ENCODE results near the gene ATXN7L1. TPM values are rescaled to one million over a fixed set of nuclear protein-coding genes. Genes with fewer than 3 reads are reported as not detected.
"Not testable (repeated sequence)": the region's sequence is repeated elsewhere in the genome, so short reads cannot be mapped to it uniquely, and the experiment has no call there.

ATXN7L1 gene
- total and polyA plus RNA-seq, 2 donors (not counting 1 experiment from before 2014, with no cell fraction given): 7.1 to 40.6 TPM

GRCh38 chr7:105849122-105849855, 27.1 kb downstream of the ATXN7L1 start:
- H3K79me2 ChIP-seq (ENCODE audit: control insufficient read depth, insufficient read depth, low read length): no peaks in the 10 kb centered on the region
- peaks cover 10% of the 10 kb centered on the region for H3K4me1 Mint-ChIP-seq
- H3K27ac Mint-ChIP-seq: peak overlapping the region; percentile 17
- DNase-seq (no peak), ATAC-seq (ENCODE audit: low read depth) (no peak)
- H3K27me3 Mint-ChIP-seq: peaks cover 5% of the 10 kb centered on the region
- TF ChIP-seq CTCF (IDR thresholded peaks at IDR 0.05): no peak
- TF ChIP-seq EZH2 (IDR thresholded peaks at IDR 0.05; ENCODE audit: borderline replicate concordance, insufficient read depth, low read depth, low read length, poor library complexity, severe bottlenecking): no peak
- no peaks in the 10 kb centered on the region for H4K20me1 ChIP-seq (ENCODE audit: control insufficient read depth, insufficient read depth, low read length, poor library complexity, severe bottlenecking)
- H3K9me3 Mint-ChIP-seq (ENCODE audit: insufficient read depth): no peaks in the 10 kb centered on the region
- no peaks in the 10 kb centered on the region for H3K36me3 ChIP-seq (replicated peaks in 1 of 2; ENCODE audit: control extremely low read depth in 1 of 2, control insufficient read depth in 1 of 2, extremely low read depth in 1 of 2, insufficient read depth in 2 of 2, low read length in 1 of 2)
- H2AFZ ChIP-seq (ENCODE audit: insufficient read depth, low read depth, low read length, poor library complexity, severe bottlenecking): peak overlapping the region; percentile 29
- intact Hi-C loops (cut with micrococcal nuclease): no loop called here
- ChIA-PET CTCF (no interaction called here), POLR2A (no interaction called here)
- H3K9ac ChIP-seq (ENCODE audit: low read length): no peak overlapping the region
- H3K4me2 ChIP-seq (replicated peaks; ENCODE audit: low read depth, low read length, poor library complexity, severe bottlenecking): no peak overlapping the region
- no peaks in the 10 kb centered on the region for H3K27me3 ChIP-seq (replicated peaks in 1 of 4; ENCODE audit: control extremely low read depth in 1 of 4, control insufficient read depth in 3 of 4, insufficient read depth in 4 of 4, low read length in 3 of 4)
- no peak overlapping the region for H3K4me3 ChIP-seq (ENCODE audit: control extremely low read depth in 1 of 5, extremely low read depth in 1 of 5, insufficient read depth in 1 of 5, low read depth in 2 of 5, low read length in 4 of 5)
- H3K9me3 ChIP-seq (ENCODE audit: control extremely low read depth in 1 of 3, control insufficient read depth in 2 of 3, insufficient read depth in 1 of 3, low read length in 2 of 3): no peaks in the 10 kb centered on the region
- H3K4me3 Mint-ChIP-seq: no peak overlapping the region
- no peak overlapping the region for H3K27ac ChIP-seq (ENCODE audit: low read length in 2 of 2)
- peaks cover 0 to 8% of the 10 kb centered on the region in 2 donors for H3K4me1 ChIP-seq (ENCODE audit: control insufficient read depth in 2 of 2, insufficient read depth in 2 of 2, low read length in 2 of 2)
- 83% methylated on average over 5 of the region's 6 CpGs for WGBS (ENCODE audit: insufficient coverage)

GRCh38 chr7:105846404-105846803, 30.0 kb downstream of the ATXN7L1 start:
- ATAC-seq (ENCODE audit: low read depth) (no peak), DNase-seq (no peak)
- H3K4me3 Mint-ChIP-seq: no peak overlapping the region
- ChIA-PET POLR2A (no interaction called here), CTCF (no interaction called here)
- H3K79me2 ChIP-seq (ENCODE audit: control insufficient read depth, insufficient read depth, low read length): no peaks in the 10 kb centered on the region
- H4K20me1 ChIP-seq (ENCODE audit: control insufficient read depth, insufficient read depth, low read length, poor library complexity, severe bottlenecking): no peaks in the 10 kb centered on the region
- no peaks in the 10 kb centered on the region for H3K9me3 ChIP-seq (ENCODE audit: control extremely low read depth in 1 of 3, control insufficient read depth in 2 of 3, insufficient read depth in 1 of 3, low read length in 2 of 3)
- no peak overlapping the region for H3K4me3 ChIP-seq (ENCODE audit: control extremely low read depth in 1 of 5, extremely low read depth in 1 of 5, insufficient read depth in 1 of 5, low read depth in 2 of 5, low read length in 4 of 5)
- H3K4me1 ChIP-seq (ENCODE audit: control insufficient read depth in 2 of 2, insufficient read depth in 2 of 2, low read length in 2 of 2): peaks cover 0 to 8% of the 10 kb centered on the region in 2 donors
- H3K9ac ChIP-seq (ENCODE audit: low read length): no peak overlapping the region
- H2AFZ ChIP-seq (ENCODE audit: insufficient read depth, low read depth, low read length, poor library complexity, severe bottlenecking): no peak overlapping the region
- H3K27me3 ChIP-seq (replicated peaks in 1 of 4; ENCODE audit: control extremely low read depth in 1 of 4, control insufficient read depth in 3 of 4, insufficient read depth in 4 of 4, low read length in 3 of 4): no peaks in the 10 kb centered on the region
- no peaks in the 10 kb centered on the region for H3K36me3 ChIP-seq (replicated peaks in 1 of 2; ENCODE audit: control extremely low read depth in 1 of 2, control insufficient read depth in 1 of 2, extremely low read depth in 1 of 2, insufficient read depth in 2 of 2, low read length in 1 of 2)
- H3K9me3 Mint-ChIP-seq (ENCODE audit: insufficient read depth): no peaks in the 10 kb centered on the region
- H3K27ac ChIP-seq (ENCODE audit: low read length in 2 of 2): no peak overlapping the region
- intact Hi-C loops (cut with micrococcal nuclease): no loop called here
- TF ChIP-seq EZH2 (IDR thresholded peaks at IDR 0.05; ENCODE audit: borderline replicate concordance, insufficient read depth, low read depth, low read length, poor library complexity, severe bottlenecking) (no peak), CTCF (IDR thresholded peaks at IDR 0.05) (no peak)
- peaks cover 10% of the 10 kb centered on the region for H3K4me1 Mint-ChIP-seq
- no peak overlapping the region for H3K4me2 ChIP-seq (replicated peaks; ENCODE audit: low read depth, low read length, poor library complexity, severe bottlenecking)
- WGBS (ENCODE audit: insufficient coverage): no CpG with 5 or more reads among the region's 1 CpG
- H3K27ac Mint-ChIP-seq: no peak overlapping the region
- no peaks in the 10 kb centered on the region for H3K27me3 Mint-ChIP-seq

- WGBS (ENCODE audit: insufficient coverage): 100% methylated on average over 5 of the region's 5 CpGs
- H3K4me3 ChIP-seq (ENCODE audit: control extremely low read depth in 1 of 5, extremely low read depth in 1 of 5, insufficient read depth in 1 of 5, low read depth in 2 of 5, low read length in 4 of 5); H3K27me3 Mint-ChIP-seq; POLR2A ChIA-PET; H3K4me1 ChIP-seq (ENCODE audit: control insufficient read depth in 2 of 2, insufficient read depth in 2 of 2, low read length in 2 of 2); H3K27ac ChIP-seq (ENCODE audit: low read length in 2 of 2); H3K9me3 ChIP-seq (ENCODE audit: control extremely low read depth in 1 of 3, control insufficient read depth in 2 of 3, insufficient read depth in 1 of 3, low read length in 2 of 3); H3K4me2 ChIP-seq (replicated peaks; ENCODE audit: low read depth, low read length, poor library complexity, severe bottlenecking); CTCF ChIA-PET; H3K27ac Mint-ChIP-seq; DNase-seq; H3K79me2 ChIP-seq (ENCODE audit: control insufficient read depth, insufficient read depth, low read length); H3K36me3 ChIP-seq (replicated peaks in 1 of 2; ENCODE audit: control extremely low read depth in 1 of 2, control insufficient read depth in 1 of 2, extremely low read depth in 1 of 2, insufficient read depth in 2 of 2, low read length in 1 of 2); H3K9me3 Mint-ChIP-seq (ENCODE audit: insufficient read depth); ATAC-seq (ENCODE audit: low read depth); H2AFZ ChIP-seq (ENCODE audit: insufficient read depth, low read depth, low read length, poor library complexity, severe bottlenecking); H3K4me3 Mint-ChIP-seq; H4K20me1 ChIP-seq (ENCODE audit: control insufficient read depth, insufficient read depth, low read length, poor library complexity, severe bottlenecking); H3K9ac ChIP-seq (ENCODE audit: low read length); intact Hi-C loops (cut with micrococcal nuclease); H3K27me3 ChIP-seq (replicated peaks in 1 of 4; ENCODE audit: control extremely low read depth in 1 of 4, control insufficient read depth in 3 of 4, insufficient read depth in 4 of 4, low read length in 3 of 4): not testable (repeated sequence)
- H3K4me1 Mint-ChIP-seq: peaks cover 10% of the 10 kb centered on the region
Measured at GRCh38 chr7:105844681-105845080, 31.7 kb downstream of the ATXN7L1 start.
